Left colon (tissue), 2 donors: ENCODE data around the gene HADH. TPM values are rescaled to one million over a fixed set of nuclear protein-coding genes. Genes with fewer than 3 reads are reported as not detected.
"Not testable (repeated sequence)": the region's sequence is repeated elsewhere in the genome, so short reads cannot be mapped to it uniquely, and the experiment has no call there.

Experiments used
- ATAC-seq: fragments of 200-7000 bp; cut with Tn5 transposase; one replicate; pipeline ENCODE4 v1.9.1; 2020; ENCODE audit warnings: mild to moderate bottlenecking, moderate library complexity
- DNase-seq, 2 donors: peaks; one replicate each; pipeline ENCODE4 v3.0.0-alpha.2; 2020
- intact Hi-C, 2 donors: fragments of 100-400 bp; cut with DNase I in 1 of 2; cut with micrococcal nuclease in 1 of 2; formaldehyde crosslinking; loops; one replicate each; pipeline versions ENCODE4 v1.11.2 to v1.14.0; 2022; cut with DNase I, micrococcal nuclease
- long read RNA-seq: library from polyadenylated mRNA; unstranded; transcript quantifications from one replicate; pipeline ENCODE4 v2.0.0, GENCODE V29; 2021
- total RNA-seq, 2 donors: library from RNA; stranded (reverse); fragmentation: NEBNext Ultra II Directional; extraction: Animal tissue kit (Norgen Biotek cat#: 25700); gene quantifications; one replicate each; pipeline ENCODE4 v1.2.1, GENCODE V29; 2021
- donor health status: DM: no; HTN: no; CAD: no.
- donor health status: DM: yes; HTN: yes; CAD: no.

Gene HADH
- 100 to 1,000 TPM; 145 to 147 TPM for total RNA-seq
- long read RNA-seq, full-length matches to known transcripts: 246 of 265 reads
- long read RNA-seq, partial matches to known transcripts: 11 of 265 reads
- long read RNA-seq, other reads (novel, unspliced or antisense): 8 of 265 reads

- intact Hi-C loops: loop anchor here in 1 of 2 donors (5.0 kb wide), 1 partner anchor 57 kb away; the partner anchor contains the start of gene CYP2U1
- peak; percentile 92 to 96 for DNase-seq
- peak; percentile 92 for ATAC-seq
Observed at GRCh38 chr4:107989537-107990386, at the start of gene HADH. TSS of gene HADH (plus strand) at chr4:107989889. CDS start at chr4:107989933, 44 bp downstream.

DNA sequence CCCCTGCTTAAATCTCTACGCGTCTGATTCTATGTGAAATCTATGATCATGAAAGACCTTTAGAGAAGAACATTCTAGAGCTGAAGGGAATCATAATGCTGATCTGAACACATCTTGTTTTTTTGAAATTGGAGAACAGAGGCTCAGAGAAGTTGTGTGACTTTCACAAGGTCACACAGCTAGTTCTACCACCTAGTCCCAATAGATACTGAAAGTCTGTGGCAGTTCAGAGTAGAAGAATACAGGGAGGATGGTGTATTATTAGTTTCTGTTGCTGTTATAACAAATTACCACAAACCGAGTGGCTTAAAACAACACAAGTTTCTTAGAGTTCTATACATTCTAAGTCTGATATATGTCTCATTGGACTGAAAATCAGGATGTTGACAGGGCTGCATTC lies 43.9 kb upstream of the HADH start:
- intact Hi-C loops: no loop called here
- ATAC-seq: no peak
- DNase-seq: no peak

DNA sequence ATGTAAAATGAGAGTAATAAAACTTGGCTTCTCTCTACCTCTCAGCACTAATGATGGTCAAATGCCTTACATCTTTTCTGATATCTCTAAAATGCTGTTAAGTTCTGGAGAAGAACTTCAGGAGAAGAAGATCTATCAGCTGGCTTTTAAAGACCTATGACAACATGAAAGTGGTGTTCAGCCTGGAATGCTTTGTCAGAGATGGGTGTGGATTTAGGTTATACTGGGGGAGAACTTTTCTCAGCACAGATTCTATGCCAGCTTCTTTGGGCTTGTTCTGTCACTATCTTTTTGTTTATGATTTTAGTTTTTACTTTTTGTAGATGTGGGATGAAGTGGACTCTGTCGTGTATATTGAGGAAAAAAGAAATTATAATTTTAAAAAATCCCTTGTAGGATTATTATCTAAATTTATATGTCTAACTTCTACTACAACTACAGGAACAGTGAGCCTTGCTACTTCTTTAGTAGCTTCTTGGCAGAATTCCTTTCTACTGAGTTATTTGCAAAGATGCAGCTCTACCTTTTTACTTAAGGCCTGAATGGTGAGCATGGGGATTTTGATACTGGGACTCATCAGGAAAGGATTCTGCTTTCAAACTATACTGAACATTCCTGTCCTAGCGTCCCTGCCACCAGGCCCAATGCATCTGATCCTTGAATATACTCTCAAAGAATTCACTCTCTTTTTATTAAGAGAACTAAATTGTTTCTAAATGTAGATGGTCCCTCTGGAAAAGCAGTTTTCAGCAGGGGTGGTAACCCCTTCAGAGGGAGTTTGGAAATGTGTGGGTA lies 38.7 kb upstream of the HADH start:
- ATAC-seq (no peak), DNase-seq (no peak)
- intact Hi-C loops: no loop called here

DNA sequence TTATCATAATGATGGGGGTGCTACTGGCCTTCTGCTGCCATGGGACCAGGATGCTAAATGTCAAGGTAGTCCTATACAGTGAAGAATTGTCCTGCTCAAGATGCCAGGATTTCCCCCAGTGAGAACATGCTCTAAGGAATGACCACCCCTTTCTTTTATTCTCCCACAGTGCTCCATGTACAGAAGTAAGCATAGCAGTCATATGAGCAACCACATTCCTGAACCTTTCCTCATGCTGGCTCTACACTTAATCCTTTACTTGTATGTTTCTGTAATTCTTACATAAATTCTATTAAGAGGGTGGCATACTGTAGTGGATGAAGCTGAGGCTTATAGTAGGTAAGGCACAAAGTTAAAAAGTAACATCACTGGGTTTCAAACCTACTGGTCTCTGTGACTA lies 38.1 kb upstream of the HADH start:
- ATAC-seq: no peak
- no peak for DNase-seq
- intact Hi-C loops: no loop called here

- DNase-seq (no peak), ATAC-seq (no peak)
- intact Hi-C loops: no loop called here
Observed at GRCh38 chr4:107956011-107956410, 33.7 kb upstream of the HADH start.

- no peak for ATAC-seq
- intact Hi-C loops: no loop called here
- DNase-seq: no peak
Observed at GRCh38 chr4:107966903-107967302, 22.8 kb upstream of the HADH start.

DNA sequence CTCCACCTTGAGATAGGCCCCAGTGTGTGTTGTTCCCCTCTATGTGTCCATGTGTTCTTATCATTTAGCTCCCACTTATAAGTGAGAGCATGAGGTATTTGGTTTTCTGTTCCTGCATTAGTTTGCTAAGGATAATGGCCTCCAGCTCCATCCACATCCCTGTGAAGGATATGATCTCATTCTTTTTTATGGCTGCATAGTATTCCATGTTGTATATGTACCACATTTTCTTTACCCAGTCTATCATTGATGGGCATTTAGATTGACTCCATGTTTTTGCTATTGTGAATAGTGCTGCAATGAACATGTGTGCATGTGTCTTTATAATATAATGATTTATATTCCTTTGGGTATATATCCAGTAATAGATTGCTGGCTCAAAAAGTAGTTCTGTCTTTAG lies 22.2 kb upstream of the HADH start:
- DNase-seq, intact Hi-C loops, ATAC-seq: not testable (repeated sequence)

- DNase-seq, intact Hi-C loops, ATAC-seq: not testable (repeated sequence)
Observed at GRCh38 chr4:107967921-107968320, 21.8 kb upstream of the HADH start.

GRCh38 chr4:107970063-107970798 lies 19.5 kb upstream of the HADH start:
- ATAC-seq (no peak), DNase-seq (no peak)
- intact Hi-C loops: no loop called here

DNA sequence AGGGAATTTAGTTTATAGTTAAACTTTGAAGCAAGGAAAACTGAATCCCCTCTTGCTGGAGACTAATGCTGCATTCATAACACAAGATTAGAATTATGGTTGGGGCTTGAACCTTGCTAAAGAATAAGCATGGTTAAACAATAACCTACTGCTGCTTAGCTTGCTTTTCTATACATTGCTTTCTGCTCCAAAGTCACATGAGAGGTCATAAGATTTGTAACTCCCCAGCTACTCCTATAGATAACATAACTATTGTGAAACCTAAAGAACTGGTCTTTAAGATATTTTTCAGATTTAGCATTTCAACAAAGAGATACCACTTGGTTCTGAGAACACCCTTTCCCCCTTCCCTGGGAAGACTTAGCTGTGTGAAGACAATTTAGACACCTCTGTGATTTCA lies 17.1 kb upstream of the HADH start:
- peak; percentile 30 for ATAC-seq
- intact Hi-C loops: no loop called here
- no peak for DNase-seq

DNA sequence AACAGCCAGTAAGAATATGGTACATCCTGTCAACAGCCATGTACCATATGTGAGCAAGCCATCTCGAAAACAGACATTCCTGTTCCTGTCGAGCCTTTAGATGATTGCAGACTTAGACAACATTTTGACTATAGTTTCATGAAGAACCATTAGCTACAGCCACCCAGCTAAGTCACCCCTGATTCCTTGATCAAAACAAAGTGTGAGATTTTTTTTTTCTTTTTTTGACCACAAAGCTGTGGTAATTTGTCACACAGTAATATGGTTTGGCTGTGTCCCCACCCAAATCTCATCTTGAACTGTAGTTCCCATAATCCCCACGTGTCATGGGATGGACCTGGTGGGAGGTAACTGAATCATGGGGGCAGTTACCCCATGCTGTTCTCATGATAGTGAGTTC lies 15.2 kb upstream of the HADH start:
- intact Hi-C loops: no loop called here
- DNase-seq (no peak), ATAC-seq (no peak)

DNA sequence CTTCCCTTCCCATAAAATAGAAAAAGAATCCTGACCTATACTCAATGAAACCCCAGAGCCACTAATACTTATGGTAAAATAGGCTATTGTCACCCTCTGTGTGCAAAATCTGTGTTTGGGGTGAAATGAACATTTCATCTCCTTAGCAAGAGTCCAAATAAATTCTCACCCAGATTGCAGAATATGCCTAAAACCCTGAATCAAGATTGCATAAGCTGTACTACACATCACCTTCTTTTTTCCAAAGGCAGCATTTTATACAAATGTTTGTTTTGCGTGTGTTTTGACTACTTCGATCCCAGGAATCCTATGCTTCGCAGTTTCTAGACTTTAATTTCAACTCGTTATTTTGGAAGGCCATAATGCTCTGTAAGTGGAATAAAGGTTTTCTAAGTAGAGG lies 12.2 kb upstream of the HADH start:
- DNase-seq (no peak), ATAC-seq (no peak)
- intact Hi-C loops: no loop called here

GRCh38 chr4:107977966-107978705 lies 11.6 kb upstream of the HADH start:
- no peak for DNase-seq
- intact Hi-C loops: no loop called here
- ATAC-seq: no peak

DNA sequence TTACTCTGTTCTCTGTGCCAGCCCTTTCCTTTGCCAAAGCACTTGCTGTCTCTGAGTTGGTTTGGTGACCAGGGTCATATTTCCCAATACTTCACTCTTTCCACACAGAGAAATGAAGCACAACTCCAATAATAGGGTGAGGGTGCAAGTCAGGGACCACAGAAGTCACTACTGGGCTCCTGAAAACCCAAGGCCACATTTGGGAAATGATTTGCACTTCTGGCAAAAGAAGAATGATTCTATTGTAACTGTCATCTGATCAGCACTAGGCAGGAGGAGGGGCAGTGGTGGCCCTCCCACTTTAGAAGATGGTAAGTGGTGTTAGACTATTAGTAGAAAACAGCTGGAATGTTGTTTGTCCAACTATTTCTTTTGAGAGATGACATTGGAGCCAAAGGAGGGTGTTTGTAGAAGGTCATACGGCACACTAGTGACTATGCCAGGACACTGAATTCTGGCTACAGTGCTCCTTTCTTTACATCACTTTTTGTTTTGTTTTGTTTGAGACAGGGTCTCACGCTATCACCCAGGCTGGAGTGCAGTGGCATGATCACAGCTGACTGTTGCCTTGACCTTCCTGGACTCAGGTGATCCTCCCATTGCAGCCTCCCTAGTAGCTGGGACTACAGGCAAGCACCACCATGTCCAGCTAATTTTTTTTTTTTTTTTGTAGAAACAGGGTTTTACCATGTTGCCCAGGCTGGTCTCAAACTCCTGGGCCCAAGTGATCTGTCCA lies 10.8 kb upstream of the HADH start:
- DNase-seq (no peak), ATAC-seq (no peak)
- intact Hi-C loops: no loop called here

GRCh38 chr4:107987916-107988762 lies 1.6 kb upstream of the HADH start:
- intact Hi-C loops: loop anchor here in 1 of 2 donors (5.0 kb wide), 1 partner anchor 56 kb away; the partner anchor contains the start of gene CYP2U1
- peak; percentile 52 for ATAC-seq
- DNase-seq: no peak

DNA sequence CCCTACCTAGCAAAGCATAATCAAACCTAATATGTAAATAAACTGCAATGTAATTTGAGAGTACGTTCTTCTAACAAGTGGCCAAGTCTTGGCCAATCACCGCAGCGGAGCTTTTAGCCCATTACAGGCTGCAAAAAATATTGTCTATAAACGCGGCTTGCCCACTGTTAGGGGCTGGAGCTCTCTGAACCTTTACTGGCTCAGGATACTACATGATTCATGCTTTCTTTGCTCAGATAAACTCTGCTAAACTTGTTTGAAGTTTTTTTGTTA lies 990 bp upstream of the HADH start:
- intact Hi-C loops: loop anchor here in 1 of 2 donors (5.0 kb wide), 1 partner anchor 56 kb away; the partner anchor contains the start of gene CYP2U1
- ATAC-seq (peak; percentile 10), DNase-seq (no peak)

DNA sequence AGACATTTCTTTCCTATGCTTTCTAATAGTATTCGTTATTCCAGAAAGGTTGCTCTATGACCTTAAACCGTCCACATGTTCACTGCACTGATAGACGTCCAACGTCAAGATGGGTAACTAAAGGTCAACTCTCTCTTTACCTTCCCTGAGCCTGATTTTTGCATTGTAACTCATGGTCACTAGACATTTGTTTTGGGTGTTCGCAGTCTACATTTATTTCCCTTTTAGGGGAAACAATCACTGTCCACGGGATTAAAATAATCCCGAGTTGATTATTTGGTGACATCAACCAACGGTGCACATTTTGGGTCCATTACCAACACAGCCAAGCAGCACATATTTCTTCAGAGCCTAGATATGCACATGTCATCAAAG lies 540 bp upstream of the HADH start:
- intact Hi-C loops: loop anchor here in 1 of 2 donors (5.0 kb wide), 1 partner anchor 57 kb away; the partner anchor contains the start of gene CYP2U1

More for the DNA sequence above, 540 bp upstream of the HADH start:
- ATAC-seq (peak; percentile 23), DNase-seq (no peak)
